Lower leg skin (tissue), 3 donors: ENCODE results near the gene TGM1.

Experiments used
- POLR2A ChIP-seq, 2 donors: fragments of 450-650 bp; IDR thresholded peaks; one replicate each; pipeline ENCODE4 v1.6.1; 2016 to 2017; ENCODE audit warnings: antibody characterized with exemption in 2 of 2, mild to moderate bottlenecking in 1 of 2, moderate library complexity in 1 of 2
- TF ChIP-seq, protein P1 (sequence below), 3 donors: fragments of 450-650 bp; IDR thresholded peaks; one replicate each; pipeline ENCODE4 v1.5.1; 2016; ENCODE audit warnings: antibody characterized with exemption in 3 of 3, mild to moderate bottlenecking in 3 of 3, moderate library complexity in 2 of 3

DNA sequence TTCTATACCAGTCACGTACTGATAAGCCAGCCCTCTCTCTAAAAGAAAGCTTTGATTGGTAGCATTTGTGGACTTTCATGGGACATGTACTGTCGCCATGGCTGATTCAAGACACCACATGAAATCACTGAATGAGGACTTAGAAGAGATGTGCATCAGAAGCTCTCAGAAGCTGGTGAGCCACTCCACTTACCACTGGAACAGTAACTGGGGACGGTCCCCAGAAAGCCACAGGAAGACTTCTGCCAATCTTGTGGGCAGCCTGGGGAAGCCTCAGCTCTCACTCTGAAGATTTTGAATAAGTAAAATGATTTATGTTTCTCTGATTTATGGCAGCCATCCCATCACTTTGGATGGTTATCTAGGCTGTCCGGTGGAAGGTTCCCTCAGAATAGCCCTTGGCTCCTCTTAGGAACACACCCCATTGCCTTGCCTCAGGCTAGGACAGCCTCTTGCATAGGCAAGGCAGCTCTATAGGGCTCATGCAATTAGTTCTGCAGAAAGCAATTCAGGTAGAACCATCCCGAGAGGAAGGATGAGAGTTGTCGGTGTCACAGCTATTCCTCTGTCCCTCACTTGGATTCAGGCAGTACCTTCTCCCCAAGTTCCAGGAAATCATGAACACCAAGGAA is 26.8 kb upstream of the TGM1 start:
- TF ChIP-seq, protein P1, sequence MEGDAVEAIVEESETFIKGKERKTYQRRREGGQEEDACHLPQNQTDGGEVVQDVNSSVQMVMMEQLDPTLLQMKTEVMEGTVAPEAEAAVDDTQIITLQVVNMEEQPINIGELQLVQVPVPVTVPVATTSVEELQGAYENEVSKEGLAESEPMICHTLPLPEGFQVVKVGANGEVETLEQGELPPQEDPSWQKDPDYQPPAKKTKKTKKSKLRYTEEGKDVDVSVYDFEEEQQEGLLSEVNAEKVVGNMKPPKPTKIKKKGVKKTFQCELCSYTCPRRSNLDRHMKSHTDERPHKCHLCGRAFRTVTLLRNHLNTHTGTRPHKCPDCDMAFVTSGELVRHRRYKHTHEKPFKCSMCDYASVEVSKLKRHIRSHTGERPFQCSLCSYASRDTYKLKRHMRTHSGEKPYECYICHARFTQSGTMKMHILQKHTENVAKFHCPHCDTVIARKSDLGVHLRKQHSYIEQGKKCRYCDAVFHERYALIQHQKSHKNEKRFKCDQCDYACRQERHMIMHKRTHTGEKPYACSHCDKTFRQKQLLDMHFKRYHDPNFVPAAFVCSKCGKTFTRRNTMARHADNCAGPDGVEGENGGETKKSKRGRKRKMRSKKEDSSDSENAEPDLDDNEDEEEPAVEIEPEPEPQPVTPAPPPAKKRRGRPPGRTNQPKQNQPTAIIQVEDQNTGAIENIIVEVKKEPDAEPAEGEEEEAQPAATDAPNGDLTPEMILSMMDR (IDR thresholded peaks at IDR 0.05): no peak
- no peak for TF ChIP-seq POLR2A (IDR thresholded peaks at IDR 0.05)
